Smooth muscle cell (in vitro differentiated cells): ENCODE results near the gene AKAP11. TPM values are rescaled to one million over a fixed set of nuclear protein-coding genes. Genes with fewer than 3 reads are reported as not detected.

ENCODE experiments used
- DNase-seq: peaks from one replicate; lab custom pipeline; 2025; ENCODE audit not compliant: unreplicated experiment; lab: John Stamatoyannopoulos, UW
- H2AFZ ChIP-seq: fragments of 200-600 bp; sonication (generic); 2 replicates; pipeline ENCODE4 v1.6.0; 2016; ENCODE audit warnings: antibody characterized with exemption, low read depth, mild to moderate bottlenecking
- H3F3A ChIP-seq: fragments of 200-600 bp; sonication (generic); 2 replicates; pipeline ENCODE4 v1.6.0; 2017; ENCODE audit warnings: antibody characterized with exemption, low read depth
- H3K27ac ChIP-seq: fragments of 200-600 bp; sonication (generic); 2 replicates; pipeline ENCODE4 v1.5.1; 2016; ENCODE audit warnings: low read depth, mild to moderate bottlenecking
- H3K27me3 ChIP-seq: fragments of 200-600 bp; sonication (generic); 2 replicates; pipeline ENCODE4 v1.6.1; 2016; ENCODE audit warnings: low read depth, mild to moderate bottlenecking
- H3K36me3 ChIP-seq: fragments of 200-600 bp; sonication (generic); 2 replicates; pipeline ENCODE4 v1.5.1; 2016; ENCODE audit warnings: low read depth
- H3K4me1 ChIP-seq: fragments of 200-600 bp; sonication (generic); 2 replicates; pipeline ENCODE4 v1.5.1; 2016; ENCODE audit warnings: low read depth
- H3K4me2 ChIP-seq: fragments of 200-600 bp; sonication (generic); 2 replicates; pipeline ENCODE4 v1.6.0; 2016; ENCODE audit warnings: mild to moderate bottlenecking
- H3K4me3 ChIP-seq: fragments of 200-600 bp; sonication (generic); 2 replicates; pipeline ENCODE4 v1.5.1; 2016; ENCODE audit warnings: mild to moderate bottlenecking
- H3K79me2 ChIP-seq: fragments of 200-600 bp; sonication (generic); 2 replicates; pipeline ENCODE4 v1.6.0; 2016; ENCODE audit warnings: low read depth, mild to moderate bottlenecking
- H3K9ac ChIP-seq: fragments of 200-600 bp; sonication (generic); 2 replicates; pipeline ENCODE4 v1.6.0; 2016; ENCODE audit warnings: low read depth
- H3K9me3 ChIP-seq: fragments of 200-600 bp; sonication (generic); replicated peaks from 2 replicates; pipeline ENCODE4 v1.5.1; 2016; ENCODE audit warnings: low read depth
- H4K20me1 ChIP-seq: fragments of 200-600 bp; sonication (generic); 2 replicates; pipeline ENCODE4 v1.6.0; 2016; ENCODE audit warnings: low read depth
- WGBS: methylation state at CpG from one replicate; pipeline ENCODE4 v1.1.7; 2016; ENCODE audit warnings: low lambda C conversion rate; 5-methylcytosine and 5-hydroxymethylcytosine counted together
- polyA plus RNA-seq: library from polyadenylated mRNA; unstranded; fragments of >200 nt; fragmentation: Nextera tagmentation; extraction: Ambion mirVana; gene quantifications from 2 replicates; pipeline ENCODE4 v1.2.1, GENCODE V29; 2016
- total RNA-seq: library from RNA; depleted of rRNA; stranded (reverse); fragments of >200 nt; gene quantifications from 2 replicates; pipeline ENCODE4 v1.2.3, GENCODE V29; 2014
- TF ChIP-seq, protein P1 (sequence below): fragments of 200-600 bp; sonication (generic); IDR thresholded peaks from 2 replicates; pipeline ENCODE4 v1.5.1; 2017; ENCODE audit warnings: borderline replicate concordance, mild to moderate bottlenecking, antibody characterized with exemption; ENCODE audit not compliant: insufficient read depth, poor library complexity, severe bottlenecking

The AKAP11 gene
- total and polyA plus RNA-seq, 2 experiments from 2014 or later, result 2.1 to 27.5 TPM

GRCh38 chr13:42337808-42338600 lies 66.1 kb downstream of the AKAP11 start:
- Histone ChIP-seq H3K4me3 (no peak overlapping the region), H3K9me3 (no peaks in the 10 kb centered on the region), H3F3A (no peaks in the 10 kb centered on the region), H3K9ac (peak overlapping the region; percentile 51), H3K79me2 (no peaks in the 10 kb centered on the region), H3K27ac (peak overlapping the region; percentile 82), H4K20me1 (no peaks in the 10 kb centered on the region), H3K4me2 (peak overlapping the region; percentile 48), H3K27me3 (no peaks in the 10 kb centered on the region), H3K4me1 (no peaks in the 10 kb centered on the region), H3K36me3 (no peaks in the 10 kb centered on the region), H2AFZ (no peak overlapping the region)
- 62% methylated on average over 7 of the region's 7 CpGs for WGBS
- TF ChIP-seq, protein P1, sequence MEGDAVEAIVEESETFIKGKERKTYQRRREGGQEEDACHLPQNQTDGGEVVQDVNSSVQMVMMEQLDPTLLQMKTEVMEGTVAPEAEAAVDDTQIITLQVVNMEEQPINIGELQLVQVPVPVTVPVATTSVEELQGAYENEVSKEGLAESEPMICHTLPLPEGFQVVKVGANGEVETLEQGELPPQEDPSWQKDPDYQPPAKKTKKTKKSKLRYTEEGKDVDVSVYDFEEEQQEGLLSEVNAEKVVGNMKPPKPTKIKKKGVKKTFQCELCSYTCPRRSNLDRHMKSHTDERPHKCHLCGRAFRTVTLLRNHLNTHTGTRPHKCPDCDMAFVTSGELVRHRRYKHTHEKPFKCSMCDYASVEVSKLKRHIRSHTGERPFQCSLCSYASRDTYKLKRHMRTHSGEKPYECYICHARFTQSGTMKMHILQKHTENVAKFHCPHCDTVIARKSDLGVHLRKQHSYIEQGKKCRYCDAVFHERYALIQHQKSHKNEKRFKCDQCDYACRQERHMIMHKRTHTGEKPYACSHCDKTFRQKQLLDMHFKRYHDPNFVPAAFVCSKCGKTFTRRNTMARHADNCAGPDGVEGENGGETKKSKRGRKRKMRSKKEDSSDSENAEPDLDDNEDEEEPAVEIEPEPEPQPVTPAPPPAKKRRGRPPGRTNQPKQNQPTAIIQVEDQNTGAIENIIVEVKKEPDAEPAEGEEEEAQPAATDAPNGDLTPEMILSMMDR, result no peak
- DNase-seq, result no peak

GRCh38 chr13:42345367-42345766 lies 73.4 kb downstream of the AKAP11 start:
- H3K27ac ChIP-seq, result no peak overlapping the region
- TF ChIP-seq, protein P1, result no peak
- no peaks in the 10 kb centered on the region for H3F3A ChIP-seq
- H2AFZ ChIP-seq, result no peak overlapping the region
- no peak overlapping the region for H3K9ac ChIP-seq
- no peaks in the 10 kb centered on the region for H3K36me3 ChIP-seq
- 64% methylated on average over 3 of the region's 3 CpGs for WGBS
- DNase-seq, result no peak
- H4K20me1 ChIP-seq, result no peaks in the 10 kb centered on the region
- H3K9me3 ChIP-seq, result no peaks in the 10 kb centered on the region
- H3K4me1 ChIP-seq, result no peaks in the 10 kb centered on the region
- H3K27me3 ChIP-seq, result no peaks in the 10 kb centered on the region
- no peak overlapping the region for H3K4me2 ChIP-seq
- H3K79me2 ChIP-seq, result no peaks in the 10 kb centered on the region
- no peak overlapping the region for H3K4me3 ChIP-seq

DNA sequence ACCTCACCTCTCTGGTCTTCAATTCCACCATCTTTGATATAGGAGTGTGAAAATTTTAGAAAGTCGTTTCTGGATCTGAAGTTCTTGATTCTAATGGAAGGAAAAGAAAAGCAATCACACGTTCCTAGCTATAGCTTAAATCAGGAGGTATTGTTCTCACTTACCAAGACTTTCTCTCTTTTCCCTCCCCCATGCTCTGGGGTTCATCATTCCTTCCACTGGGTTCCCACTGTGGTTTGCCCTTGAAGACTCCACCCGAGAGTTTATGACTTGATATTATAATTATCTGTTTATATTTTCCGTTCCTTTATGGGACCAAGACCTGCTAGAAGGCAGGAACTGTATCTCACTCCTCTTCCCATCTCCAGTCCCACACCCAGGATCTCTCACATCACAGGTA lies 76.6 kb downstream of the AKAP11 start:
- no peaks in the 10 kb centered on the region for H3K79me2 ChIP-seq
- H3K27ac ChIP-seq, result no peak overlapping the region
- H3K4me2 ChIP-seq, result no peak overlapping the region
- H3K4me3 ChIP-seq, result no peak overlapping the region
- WGBS, result 91% methylated on average over 4 of the region's 4 CpGs
- no peaks in the 10 kb centered on the region for H3K27me3 ChIP-seq
- TF ChIP-seq, protein P1, result no peak
- DNase-seq, result no peak
- no peak overlapping the region for H2AFZ ChIP-seq
- H3K4me1 ChIP-seq, result no peaks in the 10 kb centered on the region
- H3F3A ChIP-seq, result no peaks in the 10 kb centered on the region
- no peaks in the 10 kb centered on the region for H3K9me3 ChIP-seq
- no peak overlapping the region for H3K9ac ChIP-seq
- no peaks in the 10 kb centered on the region for H4K20me1 ChIP-seq
- H3K36me3 ChIP-seq, result no peaks in the 10 kb centered on the region

GRCh38 chr13:42350141-42350540 lies 78.2 kb downstream of the AKAP11 start:
- Histone ChIP-seq H2AFZ (no peak overlapping the region), H3K27me3 (no peaks in the 10 kb centered on the region), H3K27ac (no peak overlapping the region), H3F3A (no peaks in the 10 kb centered on the region), H3K9me3 (no peaks in the 10 kb centered on the region), H3K36me3 (no peaks in the 10 kb centered on the region), H3K79me2 (no peaks in the 10 kb centered on the region), H3K9ac (no peak overlapping the region), H4K20me1 (no peaks in the 10 kb centered on the region), H3K4me1 (no peaks in the 10 kb centered on the region), H3K4me3 (no peak overlapping the region), H3K4me2 (no peak overlapping the region)
- TF ChIP-seq, protein P1, result no peak
- 64% methylated on average over 4 of the region's 4 CpGs for WGBS
- DNase-seq, result no peak
